Measurements from ENCODE around the gene GADL1.

GRCh38 chr3:30743641-30744317, 150.7 kb downstream of the GADL1 start:
- no peak for TF ChIP-seq CTCF (IDR thresholded peaks at IDR 0.05)
- no peak for TF ChIP-seq POLR2A (IDR thresholded peaks at IDR 0.05)

All from adrenal gland (tissue), 5 donors.